Endothelial cell of umbilical vein (primary cell): ENCODE results near the gene PCSK9. TPM values are rescaled to one million over a fixed set of nuclear protein-coding genes. Genes with fewer than 3 reads are reported as not detected.

Experiments
- BruUV-seq: library from RNA; stranded (reverse); fragments of 400-500 nt; replicated peaks from 2 replicates; lab custom pipeline; 2021; lab: Mats Ljungman, UMichigan
- CTCF ChIA-PET: fragments of 300-600, 350-600 bp; sonication (Branson Sonifier 250); formaldehyde crosslinking; loops from one replicate; lab custom pipeline; 2021; ENCODE audit warnings: antibody characterized with exemption, inconsistent platforms; lab: Charles Lee
- POLR2A ChIA-PET: fragments of 300-600, 350-600 bp; sonication (Branson Sonifier 250); formaldehyde crosslinking; loops from one replicate; lab custom pipeline; 2021; ENCODE audit warnings: antibody characterized with exemption, inconsistent platforms; lab: Charles Lee
- DNase-seq: peaks from one replicate; pipeline ENCODE4 v3.0.0-alpha.2; 2011; ENCODE audit warnings: low read depth, low spot score
- FAIRE-seq: peaks from 2 replicates; lab custom pipeline; 2011; peaks lifted over from hg19 to GRCh38; lab: Jason Lieb, UNC
- H2AFZ ChIP-seq: 2 replicates; pipeline ENCODE4 v1.6.0; 2012; ENCODE audit warnings: low read depth, low read length, control low read depth, inconsistent platforms
- H3K27ac ChIP-seq: 2 replicates; pipeline ENCODE4 v1.5.1; 2011; ENCODE audit warnings: low read depth, mild to moderate bottlenecking, control low read depth, low read length, moderate library complexity; ENCODE audit not compliant: insufficient read depth
- H3K27me3 ChIP-seq, 2 experiments: 2 replicates each; pipeline versions ENCODE4 v1.6.0 to v1.6.1; 2011; ENCODE audit warnings: low read length in 2 of 2, mixed read lengths in 1 of 2; ENCODE audit not compliant: control insufficient read depth in 2 of 2, insufficient read depth in 2 of 2
- H3K36me3 ChIP-seq, 2 experiments: 2 replicates in 1 of 2; 3 replicates in 1 of 2; pipeline ENCODE4 v1.5.1; 2011; ENCODE audit warnings: low read length in 2 of 2, mild to moderate bottlenecking in 1 of 2, moderate library complexity in 1 of 2; ENCODE audit not compliant: control insufficient read depth in 2 of 2, insufficient read depth in 2 of 2; ENCODE audit errors: extremely low read depth in 1 of 2
- H3K4me1 ChIP-seq: 3 replicates; pipeline ENCODE4 v1.5.1; 2011; ENCODE audit warnings: mild to moderate bottlenecking, low read length; ENCODE audit not compliant: control insufficient read depth, insufficient read depth; ENCODE audit errors: extremely low read depth
- H3K4me2 ChIP-seq: 2 replicates; pipeline ENCODE4 v1.6.1; 2011; ENCODE audit warnings: low read length, control low read depth, mixed read lengths; ENCODE audit not compliant: insufficient read depth
- H3K4me3 ChIP-seq, 3 experiments: fragments of 200-600 bp in 1 of 3; sonication (generic), shearing (Covaris generic) in 1 of 3; replicated peaks in 1 of 3; 2 replicates each; pipeline ENCODE4 v1.5.1; 2011 to 2016; ENCODE audit warnings: control low read depth in 3 of 3, low read length in 3 of 3, mild to moderate bottlenecking in 2 of 3, inconsistent platforms in 1 of 3, low read depth in 1 of 3, moderate library complexity in 1 of 3; ENCODE audit not compliant: insufficient read depth in 1 of 3
- H3K79me2 ChIP-seq: 2 replicates; pipeline ENCODE4 v1.6.0; 2012; ENCODE audit warnings: low read length, inconsistent platforms; ENCODE audit not compliant: control insufficient read depth, insufficient read depth
- H3K9ac ChIP-seq: replicated peaks from 2 replicates; pipeline ENCODE3; 2011; ENCODE audit warnings: low read length, control low read depth; ENCODE audit not compliant: insufficient read depth; ENCODE audit errors: extremely low read depth
- H3K9me1 ChIP-seq: replicated peaks from 3 replicates; pipeline ENCODE4 v1.6.0; 2011; ENCODE audit warnings: mild to moderate bottlenecking, low read length; ENCODE audit not compliant: control insufficient read depth, insufficient read depth; ENCODE audit errors: extremely low read depth
- H3K9me3 ChIP-seq: replicated peaks from 2 replicates; pipeline ENCODE4 v1.5.1; 2012; ENCODE audit warnings: low read length, inconsistent platforms; ENCODE audit not compliant: control insufficient read depth, insufficient read depth
- H4K20me1 ChIP-seq: replicated peaks from 2 replicates; pipeline ENCODE3; 2011; ENCODE audit warnings: mild to moderate bottlenecking, low read length; ENCODE audit not compliant: control insufficient read depth, insufficient read depth; ENCODE audit errors: extremely low read depth
- CTCF ChIP-seq, 2 donors: IDR thresholded peaks; 1 replicate in 1 of 2; 2 replicates in 1 of 2; pipeline ENCODE4 v1.5.1; 2011; ENCODE audit warnings: low read length in 2 of 2, mild to moderate bottlenecking in 2 of 2, moderate library complexity in 2 of 2, control low read depth in 1 of 2, inconsistent platforms in 1 of 2, low read depth in 1 of 2; ENCODE audit not compliant: insufficient read depth in 1 of 2; ENCODE audit errors: extremely low read depth in 1 of 2
- EZH2 ChIP-seq: IDR thresholded peaks from 2 replicates; pipeline ENCODE4 v1.6.1; 2012; ENCODE audit warnings: borderline replicate concordance, low read depth, mild to moderate bottlenecking, moderate library complexity, low read length, inconsistent platforms; ENCODE audit not compliant: severe bottlenecking
- FOS ChIP-seq: IDR thresholded peaks from 2 replicates; pipeline ENCODE4 v1.6.1; 2011; ENCODE audit warnings: mild to moderate bottlenecking, low read length, moderate library complexity, borderline replicate concordance; ENCODE audit not compliant: insufficient read depth
- GATA2 ChIP-seq: IDR thresholded peaks from 2 replicates; pipeline ENCODE4 v1.7.0; 2011; ENCODE audit warnings: low read depth, mild to moderate bottlenecking, moderate library complexity, mixed read lengths, low read length; ENCODE audit not compliant: insufficient read length, insufficient read depth
- JUN ChIP-seq: IDR thresholded peaks from 2 replicates; pipeline ENCODE4 v1.6.1; 2011; ENCODE audit warnings: borderline replicate concordance, low read depth; ENCODE audit not compliant: insufficient read length, insufficient read depth
- MAX ChIP-seq: IDR thresholded peaks from 2 replicates; pipeline ENCODE4 v1.6.1; 2011; ENCODE audit not compliant: insufficient read depth, insufficient read length
- MYC ChIP-seq: IDR thresholded peaks from one replicate; pipeline ENCODE4 v1.6.1; 2011; ENCODE audit warnings: mild to moderate bottlenecking, low read depth, low read length
- POLR2A ChIP-seq: IDR thresholded peaks from 2 replicates; pipeline ENCODE4 v1.6.1; 2012; ENCODE audit warnings: low read depth, mild to moderate bottlenecking, control low read depth, low read length
- POLR2AphosphoS5 ChIP-seq: IDR thresholded peaks from 2 replicates; pipeline ENCODE4 v1.6.1; 2012; ENCODE audit warnings: low read depth, mild to moderate bottlenecking, control low read depth, low read length, moderate library complexity; ENCODE audit not compliant: insufficient read depth
- dilution Hi-C: fragments of 300-500 bp; cut with MboI; formaldehyde crosslinking; loops from one replicate; pipeline ENCODE4 v1.15.0; 2019; ENCODE audit warnings: low sequenced_read_pairs; ENCODE audit not compliant: extremely low pct_ligation_motif_present
- intact Hi-C: fragments of 100-400 bp; cut with micrococcal nuclease; formaldehyde crosslinking; loops from one replicate; pipeline ENCODE4 v1.10.0; 2022
- polyA plus RNA-seq, 4 experiments: library from polyadenylated mRNA; depleted of rRNA in 3 of 4; stranded (reverse) in 3 of 4; unstranded in 1 of 4; fragments of >200 nt; gene quantifications; 2 replicates each; pipeline versions ENCODE4 v1.2.1 to v1.2.3, GENCODE V29; 2011 to 2012; ENCODE audit warnings: missing spikeins in 1 of 4
- total RNA-seq: library from RNA; stranded (reverse); gene quantifications from 2 replicates; pipeline ENCODE4 v1.2.3, GENCODE V29; 2021

PCSK9 gene
- total and polyA plus RNA-seq, 2 donors (not counting 3 experiments of a cell fraction or from before 2014, with no cell fraction given) = 0.17 to 0.35 TPM

- intact Hi-C loops = no loop called here
- Histone ChIP-seq H3K9ac (no peak overlapping the region), H3K36me3 (no peaks in the 10 kb centered on the region), H3K27me3 (peaks cover 66 to 79% of the 10 kb centered on the region in 2 experiments), H4K20me1 (no peaks in the 10 kb centered on the region), H3K4me2 (no peak overlapping the region), H3K79me2 (no peaks in the 10 kb centered on the region), H3K27ac (no peak overlapping the region), H3K4me3 (no peak overlapping the region), H3K9me1 (no peaks in the 10 kb centered on the region), H2AFZ (no peak overlapping the region), H3K9me3 (no peaks in the 10 kb centered on the region), H3K4me1 (peaks cover 4% of the 10 kb centered on the region)
- TF ChIP-seq JUN (no peak), POLR2AphosphoS5 (no peak), EZH2 (no peak), MAX (no peak), CTCF (IDR thresholded peaks at IDR 0.05; ENCODE audit: extremely low read depth in 1 of 2, insufficient read depth in 1 of 2, low read depth in 1 of 2, low read length in 2 of 2) (no peak), FOS (no peak), MYC (no peak), POLR2A (no peak), GATA2 (no peak)
- FAIRE-seq (no peak), DNase-seq (no peak)
- POLR2A ChIA-PET = no interaction called here
- CTCF ChIA-PET = interaction anchor here (0.8 to 2.0 kb wide), 2 partner anchors 17 to 93 kb away, joined by 3 to 6 read pairs; no protein-coding TSS in a partner anchor
- dilution Hi-C loops = no loop called here
- BruUV-seq = no TSS peak
These were observed 1.4 kb upstream of the PCSK9 start for GRCh38 chr1:55037733-55038551.
